ENCODE data around the gene BUD23.

Gene BUD23

DNA sequence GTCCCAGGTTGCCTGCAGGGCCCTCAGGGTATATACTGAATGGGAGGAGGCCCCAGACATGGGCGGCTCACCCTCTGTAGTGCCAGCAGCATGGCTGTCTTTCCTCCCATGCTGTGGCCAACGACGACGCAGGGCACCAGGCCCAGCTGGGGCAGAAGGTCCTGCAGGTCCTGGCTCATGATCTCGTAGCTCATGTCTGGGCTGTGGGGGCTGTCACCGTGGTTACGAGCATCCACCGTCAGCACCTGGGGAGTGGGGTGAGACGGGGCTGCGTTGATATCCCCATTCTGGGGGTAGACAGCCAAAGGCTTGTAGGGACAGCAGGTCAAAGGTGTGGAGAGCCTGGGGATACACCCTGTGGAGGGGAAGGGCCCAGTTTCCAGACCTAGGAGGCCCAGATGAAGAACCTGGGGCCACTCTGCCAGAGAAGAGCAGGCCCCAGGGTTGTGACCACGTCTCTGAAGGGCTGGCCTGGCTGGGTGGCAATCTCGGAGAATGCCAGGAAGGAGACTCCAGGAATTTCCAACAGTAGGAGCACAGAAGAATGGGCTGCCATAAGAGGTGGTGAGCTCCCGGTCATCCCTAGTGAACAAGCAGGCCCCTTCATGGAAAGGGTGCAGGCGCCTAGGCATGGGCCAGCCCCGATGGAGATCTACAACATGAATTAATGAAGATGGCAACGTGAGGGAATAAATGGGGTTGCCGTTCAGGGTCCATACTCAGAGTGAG is 54.3 kb downstream of the BUD23 start:
- Histone ChIP-seq H3K27ac (peak overlapping the region in 16 of 21 experiments; percentile 45 to 92 (median 82)), H3K4me3 (peak overlapping the region; percentile 59 to 94 (median 80))

- H3K27ac ChIP-seq, result peak overlapping the region; percentile 27 to 92 (median 81)
- peak overlapping the region; percentile 59 to 94 (median 80) for H3K4me3 ChIP-seq
Observed at GRCh38 chr7:73738220-73738611, 54.8 kb downstream of the BUD23 start.

DNA sequence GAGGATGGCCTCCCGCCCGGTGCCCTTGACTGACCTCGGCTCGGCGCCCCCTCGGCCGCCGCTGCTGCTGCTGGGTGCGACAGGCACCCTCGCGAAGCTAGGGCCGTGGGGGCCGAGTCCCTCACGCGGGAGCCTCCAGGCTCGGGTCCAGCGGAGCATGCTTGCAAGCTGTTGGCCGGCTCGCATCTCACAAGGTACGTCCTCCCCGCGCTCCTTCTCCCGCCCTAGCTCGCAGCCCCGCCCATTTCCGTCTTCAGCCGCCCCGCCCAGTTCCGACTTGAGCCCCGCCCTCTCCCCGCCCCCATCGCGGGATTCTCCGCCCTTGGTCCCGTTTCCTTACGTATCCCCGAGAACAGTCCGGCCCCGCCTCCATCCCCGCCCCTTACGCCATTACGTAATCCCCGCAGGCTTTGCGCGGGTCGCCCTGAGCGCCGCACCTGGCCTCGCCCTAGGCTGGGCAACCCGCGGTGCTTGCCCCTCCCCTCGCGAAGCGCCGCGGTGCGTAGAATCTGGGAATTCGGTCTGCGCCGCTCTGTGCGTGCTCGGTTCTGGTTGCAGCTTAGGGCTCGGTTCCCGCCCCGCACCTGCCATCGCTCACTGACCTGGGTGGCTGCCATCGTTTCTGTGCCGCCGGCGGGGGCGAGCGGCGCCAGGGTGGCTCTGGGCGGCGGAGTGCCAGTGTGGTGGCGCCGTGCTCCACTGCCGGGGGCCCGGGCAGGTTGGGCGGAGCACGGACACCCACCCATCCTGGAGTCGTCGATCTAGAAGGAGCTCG is 55.4 kb downstream of the BUD23 start, which contains the start of gene ABHD11:
Gene ABHD11 (minus strand): TSS at position 191 of the 775 bp plus-strand sequence. CDS start 32 bp downstream, at position 159.
- Histone ChIP-seq H3K27ac (peak within 1 kb of the TSS; percentile 27 to 92 (median 83)), H3K4me3 (peak within 1 kb of the TSS; percentile 59 to 94 (median 80))

GRCh38 chr7:73739387-73739767 is 56.0 kb downstream of the BUD23 start:
- Histone ChIP-seq H3K27ac (peak overlapping the region; percentile 15 to 92 (median 82)), H3K4me3 (peak overlapping the region; percentile 59 to 94 (median 80))

GRCh38 chr7:73740212-73740611 is 56.8 kb downstream of the BUD23 start:
- Histone ChIP-seq H3K27ac (no peak overlapping the region), H3K4me3 (no peak overlapping the region)

DNA sequence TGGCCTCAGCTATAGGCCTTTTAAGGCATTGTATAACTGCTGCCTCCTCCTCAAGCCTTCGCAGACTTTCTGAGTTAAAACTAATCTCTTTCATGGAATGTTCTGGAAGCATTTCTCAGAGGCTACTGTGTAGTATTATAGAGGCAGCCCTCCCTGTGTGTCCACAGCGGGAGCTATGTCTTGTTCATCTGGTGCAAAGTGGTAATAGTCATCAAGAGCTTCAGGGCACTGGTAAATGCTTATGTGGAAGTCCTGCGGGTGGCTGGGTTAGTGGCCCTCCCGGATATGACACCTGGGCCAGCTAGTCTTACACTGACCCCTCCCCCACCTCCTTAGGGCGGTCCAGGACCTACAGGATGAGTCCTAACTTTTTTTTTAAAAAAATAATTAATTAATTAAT is 57.4 kb downstream of the BUD23 start:
- H3K27ac ChIP-seq, result no peak overlapping the region
- H3K4me3 ChIP-seq, result no peak overlapping the region

DNA sequence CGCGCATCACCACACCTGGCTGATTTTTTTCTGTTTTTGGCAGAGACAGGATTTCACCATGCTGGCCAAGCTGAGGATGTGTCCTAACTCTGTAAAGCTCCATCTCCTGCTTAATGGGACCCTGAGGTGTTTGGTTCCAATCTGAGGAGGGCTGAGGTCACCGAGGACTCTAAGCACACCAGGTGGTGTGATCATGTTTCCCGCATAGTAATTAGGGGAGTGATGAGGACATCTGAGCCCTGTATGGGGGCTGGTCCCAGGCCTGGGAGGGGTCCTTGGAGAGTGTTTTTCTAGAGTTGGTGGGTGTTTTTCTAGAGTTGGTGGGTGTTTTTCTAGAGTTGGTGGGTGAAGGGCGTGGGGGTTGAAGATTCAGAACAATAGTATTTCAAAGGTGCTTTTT is 58.2 kb downstream of the BUD23 start:
- Histone ChIP-seq H3K4me3 (no peak overlapping the region), H3K27ac (no peak overlapping the region)

DNA sequence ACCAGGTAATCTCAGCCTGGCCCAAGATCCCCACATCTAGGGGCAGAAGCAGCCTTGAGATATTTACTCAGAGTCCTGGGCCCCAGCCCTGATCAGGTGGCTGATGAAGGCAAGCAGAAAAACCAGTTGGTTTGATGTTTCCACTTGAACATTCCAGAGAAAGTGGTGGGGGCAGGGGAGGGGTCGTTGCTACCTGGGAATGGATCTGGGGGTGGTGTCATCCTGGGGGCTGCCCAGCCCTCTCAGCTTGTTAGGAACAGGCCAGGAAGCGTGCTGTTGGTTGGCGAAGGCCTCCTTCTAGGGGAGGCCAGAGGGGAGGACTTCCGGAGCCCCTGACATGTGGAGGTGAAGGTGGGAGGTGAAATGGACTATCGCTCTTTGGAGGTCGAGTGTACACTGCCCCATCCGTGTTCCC is 58.9 kb downstream of the BUD23 start:
- Histone ChIP-seq H3K4me3 (no peak overlapping the region), H3K27ac (peak overlapping the region in 9 of 21 experiments; percentile 1 to 72 (median 45))

DNA sequence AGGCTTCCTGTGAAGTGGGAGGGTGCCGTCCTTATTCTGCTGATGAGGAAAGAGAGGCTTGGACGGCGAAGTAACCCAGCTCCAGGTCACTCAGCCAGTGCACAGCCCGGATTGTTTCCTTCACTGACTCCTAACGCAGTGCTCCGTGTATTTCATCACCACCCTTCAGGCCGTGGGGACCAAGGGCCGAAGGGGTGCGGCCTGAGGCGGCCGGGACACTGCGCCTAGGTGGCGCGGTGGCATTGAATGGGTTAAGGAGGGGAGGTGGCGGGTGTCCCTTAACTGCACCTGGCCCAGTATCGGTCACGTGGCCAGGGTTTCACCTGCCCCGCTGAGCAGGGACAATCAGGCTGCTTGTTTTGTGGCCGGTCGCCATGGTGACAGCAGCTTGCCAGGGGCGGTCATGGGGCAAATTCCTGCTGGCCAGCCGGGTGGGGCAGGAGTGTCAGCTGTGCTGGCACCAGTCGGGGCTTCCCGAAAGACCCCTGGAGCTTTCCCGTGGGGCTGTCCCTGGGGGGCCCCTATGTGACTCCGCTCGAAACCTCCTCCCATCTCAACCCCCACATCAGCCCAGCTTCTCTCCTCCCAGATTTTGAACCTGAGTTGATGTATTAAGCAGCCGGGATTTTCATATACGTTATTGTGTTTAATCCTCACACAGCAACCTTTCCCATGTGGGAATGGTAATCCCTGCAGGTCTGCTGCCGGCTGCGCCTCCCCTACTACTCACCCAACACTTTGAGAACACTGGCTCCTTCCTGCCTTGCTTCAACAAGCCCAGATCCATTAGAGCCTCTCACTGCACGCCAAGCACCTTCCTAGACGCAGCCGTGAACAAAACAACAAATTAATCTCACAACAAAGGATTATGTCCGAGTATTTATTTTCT is 59.6 kb downstream of the BUD23 start:
- Histone ChIP-seq H3K4me3 (no peak overlapping the region), H3K27ac (peak overlapping the region in 10 of 21 experiments; percentile 4 to 72 (median 42))

- Histone ChIP-seq H3K4me3 (no peak overlapping the region), H3K27ac (no peak overlapping the region)
Observed at GRCh38 chr7:73746378-73746777, 63.0 kb downstream of the BUD23 start.
